ENCODE data around the gene ASXL1. TPM values are rescaled to one million over a fixed set of nuclear protein-coding genes. Genes with fewer than 3 reads are reported as not detected.

Gene ASXL1
- total and polyA plus RNA-seq, 2 donors (not counting 1 experiment from before 2014, with no cell fraction given): 93.0 to 180 TPM

DNA sequence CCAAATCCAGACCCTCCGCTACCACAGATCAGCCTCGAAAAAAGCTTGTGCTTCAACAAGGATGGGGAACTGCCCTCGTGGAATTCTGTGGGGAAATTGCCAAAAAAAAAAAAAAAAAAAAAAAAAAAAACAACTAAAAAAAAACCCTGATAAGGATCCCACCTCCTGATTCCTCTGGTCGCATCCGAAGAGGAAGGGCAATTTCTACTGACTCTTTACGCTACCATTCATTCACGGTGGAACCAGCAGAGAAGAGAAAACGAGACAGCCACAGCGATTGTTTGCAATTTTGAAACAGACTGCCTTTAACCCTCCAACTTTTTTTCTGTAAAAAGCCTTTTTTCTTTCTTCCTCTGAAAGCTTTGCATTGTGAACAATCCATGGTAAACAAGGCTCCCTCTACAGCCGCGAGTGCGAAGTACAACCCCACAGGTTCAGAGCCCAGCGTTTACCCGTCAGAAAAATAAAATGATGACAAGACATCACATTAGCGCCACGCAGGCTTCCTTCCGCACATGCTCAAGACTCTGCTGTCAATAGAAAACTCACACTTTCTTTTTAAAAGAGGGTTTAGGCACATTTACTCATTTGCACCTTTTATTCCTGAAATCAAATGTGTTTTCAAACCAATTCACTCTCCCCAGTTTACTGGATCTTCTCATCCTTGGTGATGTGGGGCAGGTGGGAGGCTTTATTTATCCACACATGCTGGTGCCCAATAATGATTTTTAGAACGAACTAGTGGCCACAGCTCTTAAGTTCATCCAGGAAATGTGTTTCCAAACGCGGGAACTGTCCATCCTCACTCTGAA is 127.0 kb downstream of the ASXL1 start:
- H3K4me1 Mint-ChIP-seq: peaks cover 14% of the 10 kb centered on the region
- peak overlapping the region; percentile 97 for H3K4me3 Mint-ChIP-seq
- no peaks in the 10 kb centered on the region for H4K20me1 ChIP-seq (ENCODE audit: control insufficient read depth, insufficient read depth, low read length, poor library complexity, severe bottlenecking)
- TF ChIP-seq EZH2 (IDR thresholded peaks at IDR 0.05; ENCODE audit: borderline replicate concordance, insufficient read depth, low read depth, low read length, poor library complexity, severe bottlenecking): no peak
- TF ChIP-seq, protein P1, sequence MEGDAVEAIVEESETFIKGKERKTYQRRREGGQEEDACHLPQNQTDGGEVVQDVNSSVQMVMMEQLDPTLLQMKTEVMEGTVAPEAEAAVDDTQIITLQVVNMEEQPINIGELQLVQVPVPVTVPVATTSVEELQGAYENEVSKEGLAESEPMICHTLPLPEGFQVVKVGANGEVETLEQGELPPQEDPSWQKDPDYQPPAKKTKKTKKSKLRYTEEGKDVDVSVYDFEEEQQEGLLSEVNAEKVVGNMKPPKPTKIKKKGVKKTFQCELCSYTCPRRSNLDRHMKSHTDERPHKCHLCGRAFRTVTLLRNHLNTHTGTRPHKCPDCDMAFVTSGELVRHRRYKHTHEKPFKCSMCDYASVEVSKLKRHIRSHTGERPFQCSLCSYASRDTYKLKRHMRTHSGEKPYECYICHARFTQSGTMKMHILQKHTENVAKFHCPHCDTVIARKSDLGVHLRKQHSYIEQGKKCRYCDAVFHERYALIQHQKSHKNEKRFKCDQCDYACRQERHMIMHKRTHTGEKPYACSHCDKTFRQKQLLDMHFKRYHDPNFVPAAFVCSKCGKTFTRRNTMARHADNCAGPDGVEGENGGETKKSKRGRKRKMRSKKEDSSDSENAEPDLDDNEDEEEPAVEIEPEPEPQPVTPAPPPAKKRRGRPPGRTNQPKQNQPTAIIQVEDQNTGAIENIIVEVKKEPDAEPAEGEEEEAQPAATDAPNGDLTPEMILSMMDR (IDR thresholded peaks at IDR 0.05): peak; percentile 81
- no peaks in the 10 kb centered on the region for H3K9me3 Mint-ChIP-seq (ENCODE audit: insufficient read depth)
- peaks cover 5% of the 10 kb centered on the region for H3K79me2 ChIP-seq (ENCODE audit: control insufficient read depth, insufficient read depth, low read length)
- peaks cover 14 to 23% of the 10 kb centered on the region in 2 donors for H3K4me1 ChIP-seq (ENCODE audit: control insufficient read depth in 2 of 2, insufficient read depth in 2 of 2, low read length in 2 of 2)
- POLR2A ChIA-PET: no interaction called here
- H2AFZ ChIP-seq (ENCODE audit: insufficient read depth, low read depth, low read length, poor library complexity, severe bottlenecking): peak overlapping the region; percentile 60
- DNase-seq: peak; percentile 80
- no peak overlapping the region for H3K27ac ChIP-seq (ENCODE audit: low read length in 2 of 2)
- peak overlapping the region; percentile 67 for H3K9ac ChIP-seq (ENCODE audit: low read length)
- CTCF ChIA-PET: interaction anchor here (0.8 to 1.2 kb wide), 7 partner anchors 12 to 176 kb away, joined by 3 to 6 read pairs (median 3); no protein-coding TSS in a partner anchor
- intact Hi-C loops (cut with micrococcal nuclease): loop anchor here (1.0 to 10.0 kb wide), 3 partner anchors 148 to 280 kb away; partner anchors contain the start of genes DNMT3B and KIF3B
- no peaks in the 10 kb centered on the region for H3K36me3 ChIP-seq (replicated peaks in 1 of 2; ENCODE audit: control extremely low read depth in 1 of 2, control insufficient read depth in 1 of 2, extremely low read depth in 1 of 2, insufficient read depth in 2 of 2, low read length in 1 of 2)
- WGBS (ENCODE audit: insufficient coverage): 4% methylated on average over 17 of the region's 20 CpGs
- H3K27me3 ChIP-seq (replicated peaks in 1 of 4; ENCODE audit: control extremely low read depth in 1 of 4, control insufficient read depth in 3 of 4, insufficient read depth in 4 of 4, low read length in 3 of 4): peaks cover 0 to 10% (median 2%) of the 10 kb centered on the region in 4 experiments
- H3K4me3 ChIP-seq (ENCODE audit: control extremely low read depth in 1 of 5, extremely low read depth in 1 of 5, insufficient read depth in 1 of 5, low read depth in 2 of 5, low read length in 4 of 5): peak overlapping the region; percentile 45 to 69 (median 61)
- H3K9me3 ChIP-seq (ENCODE audit: control extremely low read depth in 1 of 3, control insufficient read depth in 2 of 3, insufficient read depth in 1 of 3, low read length in 2 of 3): peaks cover 0 to 3% (median 0%) of the 10 kb centered on the region in 3 donors
- H3K27me3 Mint-ChIP-seq: peaks cover 5% of the 10 kb centered on the region
- ATAC-seq (ENCODE audit: low read depth): peak; percentile 82
- peak overlapping the region; percentile 89 for H3K27ac Mint-ChIP-seq
- peak overlapping the region; percentile 96 for H3K4me2 ChIP-seq (replicated peaks; ENCODE audit: low read depth, low read length, poor library complexity, severe bottlenecking)
